MV-4-11 (cell line): ENCODE measurements around the gene MTRF1L.
A peak's percentile ranks its signal among the peaks of the same experiment; 100 is the strongest.

Experiments used
- DNase-seq: peaks from one replicate; lab custom pipeline; 2025; lab: John Stamatoyannopoulos, UW

MTRF1L gene, protein sequence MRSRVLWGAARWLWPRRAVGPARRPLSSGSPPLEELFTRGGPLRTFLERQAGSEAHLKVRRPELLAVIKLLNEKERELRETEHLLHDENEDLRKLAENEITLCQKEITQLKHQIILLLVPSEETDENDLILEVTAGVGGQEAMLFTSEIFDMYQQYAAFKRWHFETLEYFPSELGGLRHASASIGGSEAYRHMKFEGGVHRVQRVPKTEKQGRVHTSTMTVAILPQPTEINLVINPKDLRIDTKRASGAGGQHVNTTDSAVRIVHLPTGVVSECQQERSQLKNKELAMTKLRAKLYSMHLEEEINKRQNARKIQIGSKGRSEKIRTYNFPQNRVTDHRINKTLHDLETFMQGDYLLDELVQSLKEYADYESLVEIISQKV

GRCh38 chr6:153002613-153003365, at the start of gene MTRF1L:
TSS of gene MTRF1L (minus strand) at chr6:153002709. CDS start at chr6:153002685, 24 bp downstream.
- peak; percentile 95 for DNase-seq

GRCh38 chr6:153051801-153052200, 49.3 kb upstream of the MTRF1L start:
- DNase-seq, result no peak

- DNase-seq, result no peak
These were observed 46.1 kb upstream of the MTRF1L start for GRCh38 chr6:153048631-153049030.

DNA sequence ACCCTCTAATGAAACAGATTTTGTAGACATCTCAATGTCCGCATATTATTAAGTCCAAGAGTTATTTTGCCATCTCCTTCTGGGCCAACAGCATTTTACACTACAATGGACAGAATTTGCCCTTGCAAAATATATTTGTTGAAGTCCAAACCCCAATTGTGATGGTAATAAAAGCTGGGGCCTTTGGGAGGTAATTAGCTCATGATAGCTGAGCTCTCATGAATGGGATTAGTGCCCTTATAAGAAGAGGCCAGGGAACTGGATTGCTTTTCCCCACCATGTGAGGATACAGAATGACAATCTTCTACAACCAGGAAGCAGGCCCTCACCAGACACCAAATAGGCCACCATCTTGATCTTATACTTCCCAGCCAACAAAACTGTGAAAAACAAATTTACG, 44.9 kb upstream of the MTRF1L start:
- DNase-seq, result no peak

DNA sequence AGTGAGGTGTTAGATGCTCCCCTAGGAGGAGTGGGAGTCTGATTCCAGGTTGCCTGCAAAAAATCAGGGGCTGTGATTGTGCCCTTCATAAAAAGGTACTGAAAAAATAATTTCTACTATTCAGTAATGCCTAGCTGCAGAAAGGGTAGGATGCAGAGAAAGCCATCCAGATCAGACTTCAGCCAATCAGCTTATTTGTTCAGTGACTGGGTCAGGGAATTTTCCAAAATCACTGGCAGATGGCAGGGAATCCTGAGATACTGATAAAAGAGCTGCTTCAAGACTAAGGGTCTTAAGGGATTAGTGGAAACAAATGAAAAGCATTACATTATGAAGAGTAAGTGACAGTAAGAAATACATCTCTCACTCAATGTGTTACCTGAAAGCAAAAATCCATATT, 42.8 kb upstream of the MTRF1L start:
- no peak for DNase-seq

DNA sequence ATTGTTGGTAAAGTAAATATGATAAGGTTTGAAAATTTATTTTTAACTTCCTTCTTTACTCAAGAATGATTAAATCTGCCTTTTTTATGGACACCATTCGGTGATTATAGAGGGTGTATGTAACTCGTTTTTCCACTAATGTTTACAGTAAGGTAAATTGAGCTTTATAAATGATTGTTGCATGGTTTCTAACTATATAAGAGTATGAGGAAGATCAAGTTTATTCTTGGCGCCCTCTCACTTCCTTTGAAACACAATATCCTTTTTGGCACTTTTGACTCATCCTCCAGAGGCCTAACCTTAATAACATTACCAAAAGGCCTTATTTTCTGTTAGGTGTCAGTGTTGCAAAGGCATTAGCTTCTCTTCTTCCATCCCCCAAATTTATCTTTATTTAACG, 41.8 kb upstream of the MTRF1L start:
- DNase-seq, result no peak

DNA sequence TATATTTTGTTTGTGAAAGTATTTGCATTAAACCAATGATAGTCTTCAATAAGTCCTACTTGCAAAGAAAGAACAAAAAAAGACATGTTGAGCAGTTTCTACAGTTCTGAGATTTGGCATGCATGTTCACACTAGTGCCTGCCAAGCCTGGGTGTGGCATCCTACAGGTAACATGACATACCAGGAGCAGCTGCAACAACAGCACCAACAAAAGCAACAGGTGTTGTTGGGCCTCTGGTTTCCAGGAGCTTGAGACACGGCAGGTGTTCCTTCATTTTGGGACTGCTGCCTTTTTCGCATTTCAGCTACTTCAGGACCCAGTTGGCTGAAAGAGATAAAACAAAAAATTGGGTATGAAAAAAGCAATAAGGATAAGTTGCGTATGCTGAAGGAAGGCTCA, 41.2 kb upstream of the MTRF1L start:
- DNase-seq, result no peak

DNA sequence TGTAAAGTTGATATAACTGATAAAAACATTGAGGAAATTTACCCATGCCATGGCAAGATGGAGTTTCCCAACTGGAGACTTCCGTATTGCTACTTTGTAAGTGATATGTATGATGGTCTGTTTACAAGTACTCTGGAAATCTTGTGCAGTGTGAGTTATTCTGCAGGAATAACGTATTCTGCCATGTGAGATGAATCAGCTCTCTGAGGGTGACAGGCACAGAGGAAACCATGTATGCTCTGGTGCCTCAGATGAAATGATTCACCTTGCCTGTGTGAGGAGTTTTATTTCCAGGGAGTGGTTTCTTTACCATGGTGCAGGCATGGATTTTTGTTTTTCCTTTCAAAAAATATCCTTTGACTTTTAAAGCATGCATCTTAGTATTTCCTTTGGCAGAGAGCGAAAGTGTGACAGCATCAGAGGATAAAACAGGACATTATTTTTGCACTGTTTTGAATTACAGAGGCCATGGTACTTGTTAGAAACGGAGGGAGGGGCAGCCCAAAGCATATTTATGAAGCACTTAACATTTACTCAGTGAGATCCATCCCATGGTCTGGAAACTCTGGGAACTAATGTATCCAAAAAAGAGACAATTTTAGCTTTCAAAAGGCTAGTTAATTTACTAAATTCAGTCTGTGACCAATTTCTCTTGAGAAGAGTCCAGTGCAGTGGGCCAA, 36.0 kb upstream of the MTRF1L start:
- DNase-seq, result no peak

DNA sequence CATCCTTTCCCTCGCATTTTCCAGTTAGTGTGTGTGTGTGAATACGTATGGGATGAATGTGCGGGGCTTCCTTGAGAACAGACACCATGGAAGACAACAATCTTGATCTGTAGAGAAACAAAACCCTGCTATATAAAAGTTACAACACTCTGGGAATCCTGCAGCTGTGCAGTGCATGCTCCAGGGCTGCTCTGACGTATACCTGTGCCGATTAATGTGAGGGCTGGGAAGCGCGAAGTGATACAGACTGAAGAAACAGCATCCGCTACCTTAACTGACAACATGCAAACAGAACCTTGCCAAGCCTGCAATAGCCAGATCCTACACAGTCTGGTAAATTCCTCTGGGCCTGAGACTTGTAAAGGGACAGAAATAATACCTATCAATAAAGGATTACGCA, 31.6 kb upstream of the MTRF1L start:
- DNase-seq, result no peak

DNA sequence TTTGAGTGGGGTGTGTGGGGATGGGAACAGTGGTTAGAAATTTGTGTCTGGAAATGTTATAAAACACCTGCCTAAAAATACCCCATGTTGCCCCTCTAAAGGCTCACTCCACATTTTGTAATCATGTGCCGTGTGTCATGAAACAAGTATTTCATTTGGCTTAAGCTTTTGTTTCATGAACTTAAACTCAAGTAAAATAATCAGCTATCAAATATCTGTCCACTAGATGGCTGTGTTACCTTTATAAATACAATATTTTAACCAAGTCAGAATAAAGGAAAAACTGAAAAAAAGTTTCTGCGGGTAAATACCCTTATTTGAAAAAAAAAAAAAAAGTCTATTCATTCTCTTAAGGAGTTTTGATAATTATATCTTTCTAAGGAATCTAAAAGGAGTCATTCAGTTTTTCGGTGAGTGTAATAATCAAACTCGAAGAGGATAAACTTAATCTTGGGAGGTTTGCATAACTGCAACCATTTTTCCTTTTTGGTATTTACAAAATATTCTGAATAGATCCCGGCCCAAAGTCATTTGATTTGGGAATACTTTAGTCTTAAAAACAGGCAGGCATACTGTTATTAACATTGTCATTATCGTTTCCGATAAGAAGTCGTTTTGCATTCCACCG, 29.9 kb upstream of the MTRF1L start:
- peak; percentile 37 for DNase-seq

- DNase-seq, result no peak
These were observed 28.9 kb upstream of the MTRF1L start for GRCh38 chr6:153031335-153031955.

DNA sequence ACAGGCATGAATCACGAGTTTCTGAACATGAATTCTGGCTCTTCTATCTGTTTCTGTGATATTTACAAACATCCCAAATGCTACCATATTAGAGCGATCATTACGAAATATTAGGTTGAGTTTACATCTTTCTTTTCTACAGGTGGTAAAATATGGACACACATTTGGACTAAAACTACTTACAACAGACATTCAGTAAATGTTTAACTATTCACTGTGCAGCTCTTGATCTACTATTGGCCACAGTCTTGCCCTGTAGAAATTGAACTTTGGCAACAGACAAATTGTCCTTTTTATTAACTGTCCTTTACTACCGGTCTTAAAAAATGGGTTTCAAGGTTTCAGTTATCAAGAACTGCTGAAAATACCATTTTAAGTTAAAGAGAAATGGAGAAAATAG, 26.5 kb upstream of the MTRF1L start:
- no peak for DNase-seq

DNA sequence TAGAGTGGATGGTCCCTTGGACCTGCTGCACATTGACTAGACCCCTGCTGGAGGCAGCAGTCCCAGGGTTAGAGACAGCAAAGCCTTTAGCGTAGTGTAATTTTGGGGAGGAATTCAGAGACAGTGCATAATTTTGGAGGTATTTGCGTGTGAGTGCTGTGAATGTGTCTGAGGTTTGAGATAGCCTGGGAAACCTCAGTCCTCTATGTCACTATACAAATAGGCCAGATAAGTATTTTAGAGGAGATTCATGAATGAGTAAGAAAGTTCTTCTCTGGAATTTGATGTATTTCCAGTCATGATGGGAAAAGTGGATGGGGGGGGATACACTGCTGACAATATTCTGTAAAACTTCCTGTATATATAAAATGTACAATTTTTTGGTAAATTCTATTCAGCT, 25.8 kb upstream of the MTRF1L start:
- no peak for DNase-seq

DNA sequence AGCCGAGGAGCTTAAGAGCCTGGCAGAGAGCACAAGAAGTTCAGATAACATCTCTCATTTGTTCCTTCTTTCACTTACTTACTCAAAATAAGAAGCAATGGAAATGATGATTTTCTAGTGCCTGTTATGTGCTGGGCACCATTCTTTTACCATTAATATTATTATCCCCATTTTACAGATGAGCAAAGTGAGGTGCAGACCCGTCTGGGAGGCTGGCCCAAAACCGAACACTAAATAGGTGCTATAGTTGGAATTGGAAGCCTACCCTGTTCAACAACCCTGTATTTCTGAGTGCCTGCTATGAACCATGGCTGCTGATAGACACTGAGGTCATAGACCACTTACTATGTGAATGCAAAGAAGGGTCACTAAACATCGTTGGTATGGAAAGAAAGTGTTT, 25.0 kb upstream of the MTRF1L start:
- DNase-seq, result no peak

GRCh38 chr6:153024709-153025017, 22.2 kb upstream of the MTRF1L start:
- DNase-seq, result no peak

DNA sequence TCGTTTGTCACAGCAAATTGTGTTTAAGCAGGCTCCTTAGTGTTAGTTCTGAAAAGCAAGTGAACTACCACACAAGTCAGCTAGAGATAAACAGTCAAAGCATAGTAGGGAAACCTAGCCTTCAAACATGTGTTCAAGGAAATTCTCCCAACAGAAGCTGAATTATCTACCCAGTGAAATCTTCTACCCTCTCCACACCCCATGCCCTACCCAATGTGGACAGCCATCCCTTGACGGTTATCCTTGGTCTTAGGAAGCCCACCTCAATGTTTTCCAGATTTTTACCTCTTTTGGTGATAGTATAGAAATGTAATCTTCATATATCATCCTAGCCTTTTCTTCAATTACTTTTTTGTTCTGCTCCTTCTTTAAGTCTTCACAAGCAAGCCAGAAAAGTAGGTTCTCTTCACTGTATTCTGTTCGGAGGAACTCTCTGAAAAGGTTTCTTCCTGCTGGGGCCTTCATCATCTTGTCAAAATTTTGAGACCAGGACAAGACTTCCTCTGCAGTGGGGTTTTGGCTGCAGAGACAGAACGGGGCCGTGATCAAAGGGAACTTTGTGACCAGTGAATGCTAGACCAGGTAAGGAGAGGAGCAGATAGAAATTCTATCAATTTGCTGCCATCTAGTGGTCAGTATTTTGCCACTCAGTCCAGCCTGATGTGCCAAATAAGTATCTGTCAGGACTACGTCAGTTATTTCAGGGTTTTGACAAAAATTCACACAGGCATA, 21.6 kb upstream of the MTRF1L start:
- peak; percentile 51 for DNase-seq

GRCh38 chr6:153018355-153018754, 15.8 kb upstream of the MTRF1L start:
- no peak for DNase-seq

GRCh38 chr6:153016846-153017245, 14.3 kb upstream of the MTRF1L start:
- DNase-seq, result no peak

DNA sequence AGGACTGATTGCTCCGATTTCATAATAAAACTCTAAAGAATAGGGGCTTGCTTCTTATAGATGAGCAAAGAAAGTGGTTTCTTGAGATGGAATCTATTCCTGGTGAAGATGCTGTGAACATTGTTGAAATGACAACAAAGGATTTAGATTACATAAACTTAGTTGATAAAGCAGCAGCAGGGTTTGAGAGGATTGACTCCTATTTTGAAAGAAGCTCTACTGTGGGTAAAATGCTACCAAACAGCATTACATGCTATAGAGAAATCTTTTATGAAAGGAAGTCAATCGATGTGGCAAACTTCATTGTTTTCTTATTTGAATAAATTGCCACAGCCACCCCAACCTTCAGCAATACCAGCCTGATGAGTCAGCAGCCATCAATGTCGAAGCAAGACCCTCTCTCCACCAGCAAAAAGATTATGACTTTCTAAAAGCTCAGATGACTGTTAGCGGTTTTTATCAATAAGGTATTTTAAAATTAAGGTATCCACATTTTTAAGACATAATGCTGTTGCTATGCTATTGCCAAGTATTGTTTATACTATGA, 12.7 kb upstream of the MTRF1L start:
- no peak for DNase-seq

GRCh38 chr6:153013438-153013837, 10.9 kb upstream of the MTRF1L start:
- DNase-seq, result no peak

GRCh38 chr6:153012856-153013255, 10.3 kb upstream of the MTRF1L start:
- peak; percentile 14 for DNase-seq
